ENCODE results near the gene ADORA1. TPM values are rescaled to one million over a fixed set of nuclear protein-coding genes. Genes with fewer than 3 reads are reported as not detected.

The ADORA1 gene
- total and polyA plus RNA-seq, 2 of the 13 experiments (the other 11 are each of a cell fraction or from before 2014, with no cell fraction given): 0.11 TPM; not detected in 1

GRCh38 chr1:203089001-203089650 lies 38.4 kb upstream of the ADORA1 start:
- no peaks in the 10 kb centered on the region for H3K9me3 ChIP-seq (ENCODE audit: low read length)
- H4K20me1 ChIP-seq (ENCODE audit: insufficient read depth, low read length): no peaks in the 10 kb centered on the region
- in situ Hi-C loops (cut with HindIII; ENCODE audit: extremely low pct_ligation_motif_present, low pct_unique_long_range_greater_than_20kb) (no loop called here), intact Hi-C loops (cut with micrococcal nuclease; ENCODE audit: unreplicated experiment) (no loop called here)
- 15% methylated on average over 3 of the region's 7 CpGs for WGBS (ENCODE audit: low lambda C conversion rate)
- DNase-seq (ENCODE audit: low spot score) (peak; percentile 12), FAIRE-seq (no peak), ATAC-seq (peak; percentile 19; the same call in 1 of the 3 replicates)
- no peaks in the 10 kb centered on the region for H3K36me3 ChIP-seq (replicated peaks in 1 of 2; ENCODE audit: control insufficient read depth in 1 of 2, insufficient read depth in 2 of 2, low read length in 2 of 2)
- H3K27me3 ChIP-seq (ENCODE audit: control insufficient read depth in 1 of 2, insufficient read depth in 2 of 2, low read length in 2 of 2): peaks cover 5 to 14% of the 10 kb centered on the region in 2 experiments; a peak in 4 of 5 replicates
- POLR2A ChIA-PET: no interaction called here
- H3K4me3 ChIP-seq (replicated peaks in 1 of 3; ENCODE audit: insufficient read depth in 1 of 3, low read depth in 2 of 3, low read length in 3 of 3): no peak overlapping the region
- H3K4me1 ChIP-seq (ENCODE audit: insufficient read depth, low read length): no peaks in the 10 kb centered on the region
- H3K4me2 ChIP-seq (ENCODE audit: low read depth, low read length): no peak overlapping the region
- no peak overlapping the region for H2AFZ ChIP-seq (ENCODE audit: low read length)
- no peak overlapping the region for H3K9ac ChIP-seq (ENCODE audit: insufficient read depth, low read depth, low read length)
- no TSS peak for BruUV-seq (replicated peaks)
- TF ChIP-seq ZNF484 (CRISPR knock-in tag; IDR thresholded peaks at IDR 0.05; ENCODE audit: borderline replicate concordance, low read depth): no peak
- TF ChIP-seq ZNF232 (CRISPR knock-in tag; IDR thresholded peaks at IDR 0.05; ENCODE audit: borderline replicate concordance): no peak
- TF ChIP-seq ZNF362 (CRISPR knock-in tag; IDR thresholded peaks at IDR 0.05; ENCODE audit: borderline replicate concordance): no peak
- TF ChIP-seq, protein P1, sequence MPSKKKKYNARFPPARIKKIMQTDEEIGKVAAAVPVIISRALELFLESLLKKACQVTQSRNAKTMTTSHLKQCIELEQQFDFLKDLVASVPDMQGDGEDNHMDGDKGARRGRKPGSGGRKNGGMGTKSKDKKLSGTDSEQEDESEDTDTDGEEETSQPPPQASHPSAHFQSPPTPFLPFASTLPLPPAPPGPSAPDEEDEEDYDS (CRISPR knock-in tag; IDR thresholded peaks at IDR 0.05): no peak
- peak; percentile 32; the same call in 1 of the 2 replicates for TF ChIP-seq ATF7 (IDR thresholded peaks at IDR 0.05)
- TF ChIP-seq ATF7 (CRISPR knock-in tag; IDR thresholded peaks at IDR 0.05): no peak
- no peak for TF ChIP-seq ZNF33B (CRISPR knock-in tag; IDR thresholded peaks at IDR 0.05)
- TF ChIP-seq, protein P2, sequence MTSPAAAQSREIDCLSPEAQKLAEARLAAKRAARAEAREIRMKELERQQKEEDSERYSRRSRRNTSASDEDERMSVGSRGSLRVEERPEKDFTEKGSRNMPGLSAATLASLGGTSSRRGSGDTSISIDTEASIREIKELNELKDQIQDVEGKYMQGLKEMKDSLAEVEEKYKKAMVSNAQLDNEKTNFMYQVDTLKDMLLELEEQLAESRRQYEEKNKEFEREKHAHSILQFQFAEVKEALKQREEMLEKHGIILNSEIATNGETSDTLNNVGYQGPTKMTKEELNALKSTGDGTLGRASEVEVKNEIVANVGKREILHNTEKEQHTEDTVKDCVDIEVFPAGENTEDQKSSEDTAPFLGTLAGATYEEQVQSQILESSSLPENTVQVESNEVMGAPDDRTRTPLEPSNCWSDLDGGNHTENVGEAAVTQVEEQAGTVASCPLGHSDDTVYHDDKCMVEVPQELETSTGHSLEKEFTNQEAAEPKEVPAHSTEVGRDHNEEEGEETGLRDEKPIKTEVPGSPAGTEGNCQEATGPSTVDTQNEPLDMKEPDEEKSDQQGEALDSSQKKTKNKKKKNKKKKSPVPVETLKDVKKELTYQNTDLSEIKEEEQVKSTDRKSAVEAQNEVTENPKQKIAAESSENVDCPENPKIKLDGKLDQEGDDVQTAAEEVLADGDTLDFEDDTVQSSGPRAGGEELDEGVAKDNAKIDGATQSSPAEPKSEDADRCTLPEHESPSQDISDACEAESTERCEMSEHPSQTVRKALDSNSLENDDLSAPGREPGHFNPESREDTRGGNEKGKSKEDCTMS (CRISPR knock-in tag; conservative IDR thresholded peaks at IDR 0.05): no peak
- H3K79me2 ChIP-seq (ENCODE audit: insufficient read depth, low read length): no peaks in the 10 kb centered on the region
- H3K27ac ChIP-seq (ENCODE audit: extremely low read length, insufficient read depth, low read length): no peak overlapping the region
- CTCF ChIA-PET (ENCODE audit: low intra/inter-chr PET ratio, low total read pairs): no interaction called here

Measured in HepG2 (cell line).